ENCODE results near the gene AKAP13. TPM values are rescaled to one million over a fixed set of nuclear protein-coding genes. Genes with fewer than 3 reads are reported as not detected.

AKAP13 gene
- total RNA-seq, 1 donor from 2014 or later, result 73.8 TPM

GRCh38 chr15:85616549-85617110 is 236.2 kb downstream of the AKAP13 start:
- Histone ChIP-seq H3K4me1 (peaks cover 45% of the 10 kb centered on the region), H3K27ac (no peak overlapping the region), H3K9me3 (ENCODE audit: low read depth) (no peaks in the 10 kb centered on the region), H3K4me3 (no peak overlapping the region), H3K4me2 (no peak overlapping the region), H2AFZ (replicated peaks) (no peak overlapping the region), H3F3A (ENCODE audit: low read depth) (peaks cover 44% of the 10 kb centered on the region), H4K20me1 (ENCODE audit: low read depth) (peaks cover 6% of the 10 kb centered on the region), H3K79me2 (ENCODE audit: low read depth) (peaks cover 18% of the 10 kb centered on the region), H3K27me3 (no peaks in the 10 kb centered on the region), H3K9ac (no peak overlapping the region), H3K36me3 (no peaks in the 10 kb centered on the region)
- peaks cover 1% of the 10 kb centered on the region for H3K36me3 Mint-ChIP-seq
- no peak overlapping the region for H3K27ac Mint-ChIP-seq
- TF ChIP-seq, protein P1, sequence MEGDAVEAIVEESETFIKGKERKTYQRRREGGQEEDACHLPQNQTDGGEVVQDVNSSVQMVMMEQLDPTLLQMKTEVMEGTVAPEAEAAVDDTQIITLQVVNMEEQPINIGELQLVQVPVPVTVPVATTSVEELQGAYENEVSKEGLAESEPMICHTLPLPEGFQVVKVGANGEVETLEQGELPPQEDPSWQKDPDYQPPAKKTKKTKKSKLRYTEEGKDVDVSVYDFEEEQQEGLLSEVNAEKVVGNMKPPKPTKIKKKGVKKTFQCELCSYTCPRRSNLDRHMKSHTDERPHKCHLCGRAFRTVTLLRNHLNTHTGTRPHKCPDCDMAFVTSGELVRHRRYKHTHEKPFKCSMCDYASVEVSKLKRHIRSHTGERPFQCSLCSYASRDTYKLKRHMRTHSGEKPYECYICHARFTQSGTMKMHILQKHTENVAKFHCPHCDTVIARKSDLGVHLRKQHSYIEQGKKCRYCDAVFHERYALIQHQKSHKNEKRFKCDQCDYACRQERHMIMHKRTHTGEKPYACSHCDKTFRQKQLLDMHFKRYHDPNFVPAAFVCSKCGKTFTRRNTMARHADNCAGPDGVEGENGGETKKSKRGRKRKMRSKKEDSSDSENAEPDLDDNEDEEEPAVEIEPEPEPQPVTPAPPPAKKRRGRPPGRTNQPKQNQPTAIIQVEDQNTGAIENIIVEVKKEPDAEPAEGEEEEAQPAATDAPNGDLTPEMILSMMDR (IDR thresholded peaks at IDR 0.05), result no peak
- TF ChIP-seq EZH2phosphoT487 (IDR thresholded peaks at IDR 0.05) (no peak), EZH2 (IDR thresholded peaks at IDR 0.05) (no peak)
- H3K4me3 Mint-ChIP-seq, result no peak overlapping the region
- H3K4me1 Mint-ChIP-seq, result peaks cover 12% of the 10 kb centered on the region
- no peaks in the 10 kb centered on the region for H3K27me3 Mint-ChIP-seq (ENCODE audit: insufficient read depth, low read depth)
- DNase-seq (ENCODE audit: low spot score), result no peak
- H3K9me3 Mint-ChIP-seq, result no peaks in the 10 kb centered on the region

DNA sequence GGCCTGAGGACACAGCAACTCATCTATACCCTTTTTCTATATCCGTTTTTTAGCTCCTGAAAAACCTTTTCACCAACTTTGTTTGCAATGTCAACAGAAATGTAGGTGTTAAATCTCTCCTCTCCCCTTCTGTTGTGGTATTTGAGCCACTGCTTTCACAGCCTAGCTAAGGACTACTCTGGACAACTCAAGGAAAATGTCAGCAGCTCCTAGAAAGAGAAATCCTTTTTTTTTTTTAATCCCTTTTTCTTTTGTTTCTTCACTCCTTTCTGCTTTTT is 237.8 kb downstream of the AKAP13 start:
- peak; percentile 31 for DNase-seq (ENCODE audit: low spot score)
- peaks cover 6% of the 10 kb centered on the region for H4K20me1 ChIP-seq (ENCODE audit: low read depth)
- H3K4me2 ChIP-seq, result peak overlapping the region; percentile 71
- peaks cover 17% of the 10 kb centered on the region for H3K4me1 Mint-ChIP-seq
- no peak overlapping the region for H3K4me3 ChIP-seq
- no peak for TF ChIP-seq EZH2phosphoT487 (IDR thresholded peaks at IDR 0.05)
- no peak for TF ChIP-seq EZH2 (IDR thresholded peaks at IDR 0.05)
- TF ChIP-seq, protein P1 (IDR thresholded peaks at IDR 0.05), result no peak
- H3K79me2 ChIP-seq (ENCODE audit: low read depth), result peaks cover 28% of the 10 kb centered on the region
- H3F3A ChIP-seq (ENCODE audit: low read depth), result peaks cover 44% of the 10 kb centered on the region
- H2AFZ ChIP-seq (replicated peaks), result no peak overlapping the region
- H3K9ac ChIP-seq, result no peak overlapping the region
- H3K36me3 ChIP-seq, result no peaks in the 10 kb centered on the region
- no peaks in the 10 kb centered on the region for H3K9me3 Mint-ChIP-seq
- no peaks in the 10 kb centered on the region for H3K27me3 Mint-ChIP-seq (ENCODE audit: insufficient read depth, low read depth)
- no peaks in the 10 kb centered on the region for H3K27me3 ChIP-seq
- no peak overlapping the region for H3K27ac Mint-ChIP-seq
- H3K4me1 ChIP-seq, result peaks cover 45% of the 10 kb centered on the region
- peak overlapping the region; percentile 81 for H3K27ac ChIP-seq
- no peaks in the 10 kb centered on the region for H3K9me3 ChIP-seq (ENCODE audit: low read depth)
- no peak overlapping the region for H3K4me3 Mint-ChIP-seq
- H3K36me3 Mint-ChIP-seq, result peaks cover 2% of the 10 kb centered on the region

- peaks cover 28% of the 10 kb centered on the region for H3K79me2 ChIP-seq (ENCODE audit: low read depth)
- peaks cover 6% of the 10 kb centered on the region for H4K20me1 ChIP-seq (ENCODE audit: low read depth)
- H3K27me3 ChIP-seq, result no peaks in the 10 kb centered on the region
- H3K4me1 ChIP-seq, result peaks cover 45% of the 10 kb centered on the region
- DNase-seq (ENCODE audit: low spot score), result peak; percentile 63
- peak overlapping the region; percentile 71 for H3K4me2 ChIP-seq
- H3K36me3 ChIP-seq, result no peaks in the 10 kb centered on the region
- Mint-ChIP-seq H3K4me1 (peaks cover 22% of the 10 kb centered on the region), H3K27ac (no peak overlapping the region), H3K36me3 (peaks cover 2% of the 10 kb centered on the region), H3K27me3 (ENCODE audit: insufficient read depth, low read depth) (no peaks in the 10 kb centered on the region), H3K4me3 (no peak overlapping the region), H3K9me3 (no peaks in the 10 kb centered on the region)
- TF ChIP-seq EZH2 (IDR thresholded peaks at IDR 0.05) (no peak), EZH2phosphoT487 (IDR thresholded peaks at IDR 0.05) (no peak)
- TF ChIP-seq, protein P1 (IDR thresholded peaks at IDR 0.05), result no peak
- peak overlapping the region; percentile 31 for H3K4me3 ChIP-seq
- H3K9ac ChIP-seq, result no peak overlapping the region
- H3K9me3 ChIP-seq (ENCODE audit: low read depth), result no peaks in the 10 kb centered on the region
- H3K27ac ChIP-seq, result peak overlapping the region; percentile 81
- H2AFZ ChIP-seq (replicated peaks), result no peak overlapping the region
- peaks cover 44% of the 10 kb centered on the region for H3F3A ChIP-seq (ENCODE audit: low read depth)
Measured at GRCh38 chr15:85618956-85619491, 238.6 kb downstream of the AKAP13 start.

Measured in neural progenitor cell (in vitro differentiated cells).